ENCODE results near the gene PRODH.
"Not testable (repeated sequence)": the region's sequence is repeated elsewhere in the genome, so short reads cannot be mapped to it uniquely, and the experiment has no call there.

The PRODH gene

GRCh38 chr22:18906410-18906745, 29.7 kb downstream of the PRODH start:
- DNase-seq (ENCODE audit: low spot score), result not testable (repeated sequence)

DNA sequence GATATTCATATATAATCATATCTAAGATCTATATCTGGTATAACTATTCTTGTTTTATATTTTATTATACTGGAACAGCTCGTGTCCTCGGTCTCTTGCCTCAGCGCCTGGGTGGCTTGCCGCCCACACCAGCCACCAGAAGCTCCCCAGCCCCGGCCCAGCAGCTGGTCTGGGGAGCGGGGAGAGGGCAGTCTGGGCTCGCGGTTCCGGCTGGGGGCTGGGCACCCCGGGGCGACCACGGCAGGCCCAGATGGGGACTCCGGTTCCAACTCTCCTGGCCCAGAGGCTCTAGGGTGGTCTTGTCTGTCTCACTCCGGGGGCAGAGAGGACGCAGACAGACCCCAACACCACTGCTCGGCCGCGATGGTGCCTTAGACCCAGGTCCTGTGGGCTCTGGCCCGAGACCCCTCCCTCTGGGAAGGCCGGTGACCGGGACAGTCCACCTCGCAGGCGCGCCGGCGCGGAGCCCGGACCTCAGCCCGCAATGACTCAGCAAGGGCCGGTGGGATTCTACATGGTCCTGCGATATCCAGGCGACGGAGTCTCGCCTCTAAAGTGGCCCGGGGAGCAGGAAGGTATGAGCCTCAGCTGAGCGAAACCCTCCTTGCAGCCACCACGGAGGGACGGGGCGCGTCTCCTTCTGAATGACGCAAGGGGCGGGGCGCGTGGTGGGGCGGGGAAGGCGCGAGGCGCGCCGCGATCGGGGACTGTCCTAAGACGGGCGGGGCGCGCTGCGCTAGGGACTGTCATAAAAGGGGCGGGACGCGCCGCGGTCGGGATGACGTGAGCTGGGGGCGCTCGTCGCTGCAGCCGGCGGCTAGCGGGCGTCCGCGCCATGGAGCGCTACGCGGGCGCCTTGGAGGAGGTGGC, 30.3 kb downstream of the PRODH start, which contains the start of gene DGCR6:
TSS of gene DGCR6 (plus strand) at position 781 of the 870 bp plus-strand sequence. CDS start at position 836, 55 bp downstream.
- DNase-seq (ENCODE audit: low spot score), result no peak

DNA sequence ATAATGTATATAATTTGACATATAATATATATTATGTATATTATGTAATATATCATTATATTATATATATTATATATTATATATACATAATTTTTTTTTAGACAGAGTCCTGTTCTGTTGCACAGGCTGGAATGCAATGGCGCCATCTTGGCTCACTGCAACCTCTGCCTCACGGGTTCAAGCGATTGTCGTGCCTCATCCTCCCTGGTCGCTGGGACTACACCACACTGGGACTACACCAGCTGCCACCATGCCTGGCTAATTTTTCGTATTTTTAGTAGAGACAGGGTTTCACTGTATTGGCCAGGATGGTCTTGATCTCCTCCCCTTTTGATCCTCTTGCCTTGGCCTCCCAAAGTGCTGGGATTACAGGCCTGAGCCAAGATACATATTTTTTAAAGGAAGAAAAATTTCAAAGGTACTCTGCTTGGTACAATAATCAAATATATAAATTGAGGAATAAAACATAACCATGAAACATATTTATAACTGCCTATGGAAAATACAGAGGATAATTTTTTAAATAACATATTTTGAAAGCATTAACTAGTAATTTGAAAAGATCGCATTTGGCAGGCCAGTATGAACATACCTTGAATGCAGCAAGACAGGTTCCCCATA, 39.9 kb downstream of the PRODH start:
- not testable (repeated sequence) for DNase-seq (ENCODE audit: low spot score)

GRCh38 chr22:18893775-18894174, 42.3 kb downstream of the PRODH start:
- DNase-seq (ENCODE audit: low spot score), result not testable (repeated sequence)

GRCh38 chr22:18890510-18891192, 45.4 kb downstream of the PRODH start:
- DNase-seq (ENCODE audit: low spot score), result not testable (repeated sequence)

DNA sequence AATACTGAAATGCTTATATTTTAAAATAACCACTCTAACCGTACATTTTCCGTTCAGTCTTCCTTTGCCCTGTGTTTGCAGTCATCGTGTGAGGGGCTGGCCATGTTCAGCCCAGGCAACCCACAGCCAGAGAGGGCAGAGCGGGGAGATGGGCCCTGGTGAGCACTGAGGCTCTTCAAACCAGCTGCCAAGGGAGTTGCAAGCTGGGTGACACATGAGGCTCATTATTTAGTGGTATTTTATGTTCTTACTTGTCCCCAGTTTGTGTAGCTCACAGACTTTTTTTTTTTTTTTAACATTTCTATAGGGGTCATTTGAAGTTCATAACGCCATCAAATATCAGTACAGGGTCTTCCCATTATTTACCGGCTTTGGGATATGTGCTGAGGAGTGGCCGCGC, 48.0 kb downstream of the PRODH start:
- DNase-seq (ENCODE audit: low spot score), result no peak

- DNase-seq (ENCODE audit: low spot score), result not testable (repeated sequence)
Measured at GRCh38 chr22:18884465-18884864, 51.6 kb downstream of the PRODH start.

DNA sequence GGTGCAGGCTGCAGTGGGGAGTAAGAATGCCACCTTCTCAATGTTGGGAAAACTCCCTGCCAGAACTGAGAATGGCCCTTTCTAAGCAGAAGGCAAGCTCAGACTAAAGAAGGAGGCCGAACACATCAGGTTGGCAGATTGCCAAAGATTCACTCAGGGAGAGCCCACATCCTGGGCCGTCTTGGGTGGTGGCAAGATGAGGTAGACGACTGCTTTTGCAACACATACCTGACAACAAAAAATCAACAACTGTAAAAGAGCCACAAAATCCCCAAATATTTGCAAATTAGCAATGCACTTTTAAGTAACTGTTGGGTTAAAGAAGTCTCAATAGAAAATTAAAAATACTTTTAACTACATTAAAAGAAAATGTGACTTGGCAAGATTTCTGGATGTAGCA, 54.8 kb downstream of the PRODH start:
- DNase-seq (ENCODE audit: low spot score), result not testable (repeated sequence)
